Suprapubic skin (tissue), 4 donors: Measurements from ENCODE around the gene NEU4. TPM values are rescaled to one million over a fixed set of nuclear protein-coding genes. Genes with fewer than 3 reads are reported as not detected.

Source experiments
- DNase-seq, 2 donors: peaks; one replicate each; pipeline ENCODE4 v3.0.0-alpha.2; 2019; ENCODE audit warnings: low spot score in 2 of 2
- H3K27ac ChIP-seq: fragments of 200-600 bp; sonication (generic); one replicate; pipeline ENCODE4 v1.5.1; 2019
- H3K27me3 ChIP-seq: fragments of 200-600 bp; sonication (generic); one replicate; pipeline ENCODE4 v1.5.1; 2019
- H3K36me3 ChIP-seq: fragments of 200-600 bp; sonication (generic); one replicate; pipeline ENCODE4 v1.5.1; 2019
- H3K4me1 ChIP-seq: fragments of 200-600 bp; sonication (generic); one replicate; pipeline ENCODE4 v1.5.1; 2019
- H3K4me3 ChIP-seq: fragments of 200-600 bp; sonication (generic); one replicate; pipeline ENCODE4 v1.5.1; 2019; ENCODE audit warnings: mild to moderate bottlenecking
- H3K9me3 ChIP-seq: fragments of 200-600 bp; sonication (generic); one replicate; pipeline ENCODE4 v1.5.1; 2019
- CTCF ChIP-seq, 2 donors: fragments of 200-600 bp in 1 of 2; fragments of 450-650 bp in 1 of 2; sonication (generic) in 1 of 2; IDR thresholded peaks; one replicate each; pipeline ENCODE4 v1.5.1; 2016 to 2019; ENCODE audit warnings: antibody characterized with exemption in 2 of 2, mild to moderate bottlenecking in 1 of 2, moderate library complexity in 1 of 2
- EP300 ChIP-seq: sonication (generic); formaldehyde crosslinking; IDR thresholded peaks from one replicate; pipeline ENCODE4 v1.6.1; 2017; ENCODE audit warnings: antibody characterized with exemption
- POLR2A ChIP-seq, 2 donors: fragments of 450-650 bp; IDR thresholded peaks; one replicate each; pipeline ENCODE4 v1.6.1; 2017; ENCODE audit warnings: antibody characterized with exemption in 2 of 2, mild to moderate bottlenecking in 2 of 2, moderate library complexity in 2 of 2
- POLR2AphosphoS5 ChIP-seq, 3 donors: sonication (generic); formaldehyde crosslinking; IDR thresholded peaks; one replicate each; pipeline ENCODE4 v1.6.1; 2017; ENCODE audit warnings: antibody characterized with exemption in 3 of 3
- WGBS: methylation state at CpG from one replicate; pipeline ENCODE4 v1.1.5; 2018; 5-methylcytosine and 5-hydroxymethylcytosine counted together
- total RNA-seq, 4 donors: library from RNA; depleted of rRNA; stranded (reverse); fragments of >200 nt; gene quantifications; one replicate each; pipeline ENCODE4 v1.1.0, GENCODE V29; 2016

NEU4 gene
- total RNA-seq, 4 donors from 2014 or later, result 0.21 to 0.70 TPM; not detected in 2

- 82% methylated on average over 10 of the region's 11 CpGs for WGBS
- no peak overlapping the region for H3K4me3 ChIP-seq
- H3K27me3 ChIP-seq, result no peaks in the 10 kb centered on the region
- no peak overlapping the region for H3K27ac ChIP-seq
- H3K36me3 ChIP-seq, result peaks cover 13% of the 10 kb centered on the region
- H3K4me1 ChIP-seq, result peaks cover 10% of the 10 kb centered on the region
- DNase-seq, result no peak
- no peaks in the 10 kb centered on the region for H3K9me3 ChIP-seq
- TF ChIP-seq POLR2AphosphoS5 (IDR thresholded peaks at IDR 0.05) (no peak), POLR2A (IDR thresholded peaks at IDR 0.05) (no peak), CTCF (IDR thresholded peaks at IDR 0.05) (no peak), EP300 (no peak)
These were observed 40.1 kb upstream of the NEU4 start for GRCh38 chr2:241768850-241769249.

GRCh38 chr2:241769819-241770184 is 39.2 kb upstream of the NEU4 start:
- no peaks in the 10 kb centered on the region for H3K9me3 ChIP-seq
- H3K4me3 ChIP-seq, result no peak overlapping the region
- peaks cover 13% of the 10 kb centered on the region for H3K36me3 ChIP-seq
- H3K27ac ChIP-seq, result no peak overlapping the region
- WGBS, result 97% methylated on average over 8 of the region's 13 CpGs
- DNase-seq, result no peak
- peaks cover 10% of the 10 kb centered on the region for H3K4me1 ChIP-seq
- peaks cover 6% of the 10 kb centered on the region for H3K27me3 ChIP-seq
- no peak for TF ChIP-seq EP300
- no peak for TF ChIP-seq CTCF (IDR thresholded peaks at IDR 0.05)
- TF ChIP-seq POLR2A (IDR thresholded peaks at IDR 0.05), result no peak
- no peak for TF ChIP-seq POLR2AphosphoS5 (IDR thresholded peaks at IDR 0.05)

GRCh38 chr2:241770185-241770935 is 38.6 kb upstream of the NEU4 start:
- no peak overlapping the region for H3K27ac ChIP-seq
- DNase-seq, result no peak

GRCh38 chr2:241770936-241771285 is 38.1 kb upstream of the NEU4 start:
- H3K9me3 ChIP-seq, result no peaks in the 10 kb centered on the region
- no peak for DNase-seq
- 92% methylated on average over 12 of the region's 12 CpGs for WGBS
- H3K36me3 ChIP-seq, result peaks cover 13% of the 10 kb centered on the region
- peaks cover 10% of the 10 kb centered on the region for H3K27me3 ChIP-seq
- H3K27ac ChIP-seq, result no peak overlapping the region
- peaks cover 10% of the 10 kb centered on the region for H3K4me1 ChIP-seq
- no peak overlapping the region for H3K4me3 ChIP-seq
- TF ChIP-seq CTCF (IDR thresholded peaks at IDR 0.05), result no peak
- no peak for TF ChIP-seq POLR2A (IDR thresholded peaks at IDR 0.05)
- TF ChIP-seq EP300, result no peak
- TF ChIP-seq POLR2AphosphoS5 (IDR thresholded peaks at IDR 0.05), result no peak

More at GRCh38 chr2:241770185-241770935, 38.6 kb upstream of the NEU4 start:
- 86% methylated on average over 17 of the region's 27 CpGs for WGBS
- H3K4me1 ChIP-seq, result peaks cover 10% of the 10 kb centered on the region
- H3K9me3 ChIP-seq, result no peaks in the 10 kb centered on the region
- H3K4me3 ChIP-seq, result no peak overlapping the region
- H3K27me3 ChIP-seq, result peaks cover 10% of the 10 kb centered on the region
- peaks cover 13% of the 10 kb centered on the region for H3K36me3 ChIP-seq
- no peak for TF ChIP-seq POLR2AphosphoS5 (IDR thresholded peaks at IDR 0.05)
- no peak for TF ChIP-seq POLR2A (IDR thresholded peaks at IDR 0.05)
- no peak for TF ChIP-seq EP300
- no peak for TF ChIP-seq CTCF (IDR thresholded peaks at IDR 0.05)

GRCh38 chr2:241771286-241772062 is 37.5 kb upstream of the NEU4 start:
- peaks cover 13% of the 10 kb centered on the region for H3K36me3 ChIP-seq
- DNase-seq, result peak in 1 of 2 donors; percentile 80
- WGBS, result 66% methylated on average over 22 of the region's 38 CpGs
- peaks cover 10% of the 10 kb centered on the region for H3K4me1 ChIP-seq
- H3K27me3 ChIP-seq, result peaks cover 10% of the 10 kb centered on the region
- H3K27ac ChIP-seq, result no peak overlapping the region
- no peaks in the 10 kb centered on the region for H3K9me3 ChIP-seq
- H3K4me3 ChIP-seq, result no peak overlapping the region
- TF ChIP-seq POLR2AphosphoS5 (IDR thresholded peaks at IDR 0.05), result peak in 1 of 3 donors; percentile 12
- TF ChIP-seq EP300, result no peak
